Measurements from ENCODE around the gene SMIM33.

Gene SMIM33

DNA sequence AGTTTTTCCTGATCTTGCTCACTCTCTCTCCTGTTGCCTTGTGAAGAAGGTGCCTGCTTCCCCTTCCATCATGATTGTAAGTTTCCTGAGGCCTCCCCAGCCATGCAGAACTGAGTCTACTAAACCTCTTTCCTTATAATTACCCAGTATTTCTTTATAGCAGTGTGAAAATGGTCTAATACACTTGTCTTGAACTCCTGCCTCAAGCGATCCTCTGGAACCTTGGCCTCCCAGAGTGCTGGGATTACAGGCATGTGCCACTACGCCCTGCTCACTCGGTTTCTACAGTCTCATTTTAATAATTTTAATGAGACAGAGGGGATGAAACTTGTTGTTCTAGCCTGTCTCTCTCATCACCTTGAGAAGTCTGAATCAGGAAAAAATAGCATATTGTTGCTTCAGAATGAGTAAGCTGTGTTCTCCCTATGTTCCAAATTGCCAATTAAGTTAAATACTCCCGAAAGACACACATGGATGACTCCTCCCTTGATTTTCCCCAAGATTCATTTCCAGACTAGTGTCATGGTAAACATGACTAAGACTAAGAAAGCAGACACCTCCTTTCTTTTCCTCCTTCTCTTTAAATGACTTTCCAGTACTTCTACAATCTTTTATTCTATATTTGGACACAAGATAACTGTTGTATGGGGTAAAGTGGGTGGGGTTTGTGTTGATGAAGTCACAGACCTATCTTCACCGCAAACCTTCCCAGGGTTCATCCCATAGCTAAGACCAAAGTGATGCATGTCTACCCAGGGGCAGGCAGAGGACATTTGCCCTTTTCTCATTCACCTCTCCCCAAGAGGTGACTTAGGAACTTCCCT lies 23.6 kb upstream of the SMIM33 start:
- H3K4me3 Mint-ChIP-seq = no peak overlapping the region

DNA sequence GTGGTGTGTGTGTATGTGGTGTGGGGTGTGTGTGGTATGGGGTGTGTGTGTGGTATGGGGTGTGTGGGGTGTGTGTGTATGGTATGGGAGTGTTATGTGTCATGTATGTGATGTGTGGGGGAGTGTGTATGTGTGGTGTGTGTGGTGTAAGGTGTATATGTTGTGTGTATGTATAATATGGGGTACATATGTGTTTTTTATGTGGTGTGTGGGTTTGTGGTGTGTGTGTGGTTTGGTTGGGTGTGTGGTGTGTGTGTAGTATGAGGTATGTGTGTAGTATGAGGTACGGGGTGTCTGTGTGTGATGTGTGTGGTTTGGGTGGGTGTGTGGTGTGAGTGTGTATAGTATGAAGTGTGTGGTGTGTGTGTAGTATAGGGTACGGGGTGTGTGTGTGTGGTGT lies 19.6 kb upstream of the SMIM33 start:
- Mint-ChIP-seq H3K27me3 (no peaks in the 10 kb centered on the region), H3K9me3 (no peaks in the 10 kb centered on the region), H3K27ac (no peak overlapping the region), H3K4me3 (no peak overlapping the region), H3K4me1 (ENCODE audit: low read depth) (peaks cover 14% of the 10 kb centered on the region), H3K36me3 (ENCODE audit: low read depth) (no peaks in the 10 kb centered on the region)
- intact Hi-C loops (cut with micrococcal nuclease) = no loop called here

More for the DNA sequence above, 23.6 kb upstream of the SMIM33 start:
- H3K27ac Mint-ChIP-seq = no peak overlapping the region
- H3K36me3 Mint-ChIP-seq (ENCODE audit: low read depth) = no peaks in the 10 kb centered on the region
- H3K9me3 Mint-ChIP-seq = no peaks in the 10 kb centered on the region
- peaks cover 17% of the 10 kb centered on the region for H3K4me1 Mint-ChIP-seq (ENCODE audit: low read depth)
- H3K27me3 Mint-ChIP-seq = no peaks in the 10 kb centered on the region
- intact Hi-C loops (cut with micrococcal nuclease) = no loop called here

DNA sequence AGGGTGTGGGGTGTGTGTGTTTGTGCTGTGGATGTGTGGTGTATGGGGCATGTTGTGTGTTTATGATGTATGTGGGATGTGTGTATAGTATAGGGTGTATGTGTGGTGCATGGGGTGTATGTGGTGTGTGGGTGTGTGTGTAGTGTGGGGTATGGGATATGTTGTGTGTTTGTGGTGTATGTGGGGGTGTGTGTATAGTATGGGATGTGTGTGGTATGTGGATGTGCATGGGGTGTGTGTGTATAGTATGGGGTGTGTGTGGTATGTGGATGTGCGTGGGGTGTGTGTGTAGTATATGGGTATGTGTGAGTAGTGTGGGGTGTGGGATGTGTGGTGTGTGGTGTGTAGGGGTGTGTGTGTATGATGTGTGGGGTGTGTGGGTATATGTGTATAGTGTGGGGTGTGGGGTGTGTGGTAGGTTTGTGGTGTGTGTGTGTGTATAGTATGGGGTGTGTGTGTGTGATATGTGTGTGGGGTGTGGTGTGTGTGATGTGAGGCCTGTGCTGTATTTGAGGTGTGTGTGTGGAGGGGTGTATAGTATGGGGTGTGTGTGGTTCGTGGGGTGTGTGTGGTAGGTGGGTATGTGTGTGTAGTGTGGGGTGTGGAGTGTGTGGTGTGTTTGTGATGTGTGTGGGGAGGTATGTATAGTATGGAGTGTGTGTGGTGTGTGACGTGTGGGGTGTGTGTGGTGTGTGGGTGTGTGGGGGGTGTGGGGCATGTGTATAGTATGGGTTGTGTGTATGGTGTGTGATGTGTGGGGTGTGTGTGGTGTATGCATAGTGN lies 18.7 kb upstream of the SMIM33 start:
- Mint-ChIP-seq H3K9me3 (no peaks in the 10 kb centered on the region), H3K36me3 (ENCODE audit: low read depth) (no peaks in the 10 kb centered on the region), H3K4me1 (ENCODE audit: low read depth) (peaks cover 11% of the 10 kb centered on the region), H3K27ac (no peak overlapping the region), H3K4me3 (no peak overlapping the region), H3K27me3 (no peaks in the 10 kb centered on the region)
- intact Hi-C loops (cut with micrococcal nuclease) = no loop called here

DNA sequence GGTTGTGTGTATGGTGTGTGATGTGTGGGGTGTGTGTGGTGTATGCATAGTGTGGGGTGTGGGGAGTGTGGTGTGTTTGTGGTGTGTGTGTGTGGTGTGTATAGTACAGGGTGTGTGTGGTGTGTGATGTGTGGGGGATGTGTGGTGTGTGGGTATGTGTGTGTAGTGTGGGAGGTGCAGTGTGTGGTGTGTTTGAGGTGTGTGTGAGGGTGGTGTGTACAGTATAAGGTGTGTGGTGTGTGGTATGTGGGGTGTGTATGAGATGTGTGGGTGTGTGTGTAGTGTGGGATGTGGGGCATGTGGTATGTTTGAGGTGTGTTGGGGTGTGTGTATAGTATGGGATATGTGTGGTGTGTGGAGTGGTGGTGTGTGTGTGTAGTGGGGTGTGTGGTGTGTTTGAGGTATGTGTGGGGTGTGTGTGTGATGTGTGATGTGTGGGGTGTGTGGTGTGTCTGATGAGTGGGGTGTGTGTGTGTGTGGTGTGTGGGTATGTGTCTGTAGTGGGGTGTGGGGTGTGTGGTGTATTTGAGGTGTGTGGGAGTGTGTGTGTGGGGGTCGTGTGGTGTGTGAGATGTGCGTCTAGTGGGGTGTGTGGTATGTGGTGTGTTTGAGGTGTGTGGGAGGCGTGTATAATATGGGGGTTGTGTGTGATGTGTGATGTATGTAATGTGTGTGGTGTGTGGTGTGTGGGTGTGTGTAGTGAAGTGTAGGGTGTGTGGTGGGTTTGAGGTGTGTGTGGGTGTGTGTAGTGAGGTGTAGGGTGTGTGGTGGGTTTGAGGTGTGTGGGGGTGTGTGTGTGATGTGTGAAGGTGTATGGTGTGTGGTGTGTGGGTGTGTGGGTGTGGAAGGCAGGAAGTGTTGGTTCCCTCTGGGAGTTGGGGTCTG lies 16.9 kb upstream of the SMIM33 start:
- Mint-ChIP-seq H3K9me3 (no peaks in the 10 kb centered on the region), H3K27ac (no peak overlapping the region), H3K36me3 (ENCODE audit: low read depth) (no peaks in the 10 kb centered on the region), H3K4me3 (no peak overlapping the region), H3K27me3 (no peaks in the 10 kb centered on the region), H3K4me1 (ENCODE audit: low read depth) (peaks cover 8% of the 10 kb centered on the region)
- intact Hi-C loops (cut with micrococcal nuclease) = no loop called here

DNA sequence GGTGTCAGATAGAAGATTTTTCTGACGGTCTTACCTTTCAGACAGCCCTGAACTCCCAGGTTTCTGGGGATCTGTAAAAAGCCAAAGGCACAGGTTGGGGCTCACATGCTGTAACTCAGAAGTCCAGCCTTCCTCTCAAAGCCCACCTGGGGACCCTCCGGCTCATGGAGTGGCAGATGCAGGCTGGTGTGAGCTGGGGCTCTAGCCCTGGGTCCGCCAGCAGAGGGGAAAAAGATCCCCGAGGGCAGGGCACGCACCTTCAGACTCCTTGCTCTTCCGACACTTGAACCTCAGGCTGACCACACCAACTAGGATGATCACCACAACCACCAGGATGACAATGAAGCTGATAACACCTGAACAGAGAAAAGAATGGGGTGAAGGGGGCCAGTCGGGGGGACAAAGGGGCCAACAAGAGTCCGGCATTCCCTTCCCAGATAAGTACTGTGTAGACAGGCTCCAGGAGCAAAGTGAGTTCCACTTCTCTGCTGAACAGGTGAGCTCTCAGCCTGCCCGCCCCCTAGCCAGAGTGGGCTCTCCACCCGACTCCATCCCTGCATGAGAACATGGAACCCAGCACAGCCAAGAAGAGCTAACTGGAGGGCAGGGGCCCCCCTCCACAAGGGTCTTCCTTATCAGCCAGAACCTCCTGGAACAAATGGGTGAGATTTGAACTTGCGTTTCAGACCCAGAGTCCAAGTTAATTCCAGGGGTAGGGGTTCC lies 16.1 kb upstream of the SMIM33 start:
- H3K4me1 Mint-ChIP-seq (ENCODE audit: low read depth) = peaks cover 12% of the 10 kb centered on the region
- no peaks in the 10 kb centered on the region for H3K36me3 Mint-ChIP-seq (ENCODE audit: low read depth)
- intact Hi-C loops (cut with micrococcal nuclease) = no loop called here
- no peak overlapping the region for H3K4me3 Mint-ChIP-seq
- no peaks in the 10 kb centered on the region for H3K27me3 Mint-ChIP-seq
- H3K9me3 Mint-ChIP-seq = no peaks in the 10 kb centered on the region
- H3K27ac Mint-ChIP-seq = no peak overlapping the region

DNA sequence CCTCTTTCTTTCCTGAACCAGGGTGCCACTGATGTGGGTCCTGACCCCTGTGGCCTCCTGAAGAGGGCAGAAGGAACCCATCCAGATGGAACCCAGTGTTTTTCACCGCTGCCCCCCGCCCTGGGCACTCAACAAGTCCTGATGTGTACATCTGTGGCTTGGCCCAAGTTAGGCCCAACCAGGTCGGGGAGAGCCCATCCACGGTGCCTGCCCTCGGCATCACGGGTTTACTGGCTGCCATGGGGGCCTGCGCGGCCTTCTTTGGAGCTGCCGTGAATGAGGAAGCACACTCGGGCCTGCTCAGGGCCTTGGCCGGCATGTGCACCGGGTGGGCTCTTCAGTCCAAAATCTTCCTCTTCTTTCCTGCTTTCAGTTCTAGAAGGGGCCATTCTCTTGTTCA lies 14.0 kb upstream of the SMIM33 start:
- H3K4me1 Mint-ChIP-seq (ENCODE audit: low read depth) = peaks cover 16% of the 10 kb centered on the region
- no peak overlapping the region for H3K4me3 Mint-ChIP-seq
- intact Hi-C loops (cut with micrococcal nuclease) = no loop called here
- no peaks in the 10 kb centered on the region for H3K9me3 Mint-ChIP-seq
- H3K27ac Mint-ChIP-seq = no peak overlapping the region
- no peaks in the 10 kb centered on the region for H3K27me3 Mint-ChIP-seq
- H3K36me3 Mint-ChIP-seq (ENCODE audit: low read depth) = no peaks in the 10 kb centered on the region

DNA sequence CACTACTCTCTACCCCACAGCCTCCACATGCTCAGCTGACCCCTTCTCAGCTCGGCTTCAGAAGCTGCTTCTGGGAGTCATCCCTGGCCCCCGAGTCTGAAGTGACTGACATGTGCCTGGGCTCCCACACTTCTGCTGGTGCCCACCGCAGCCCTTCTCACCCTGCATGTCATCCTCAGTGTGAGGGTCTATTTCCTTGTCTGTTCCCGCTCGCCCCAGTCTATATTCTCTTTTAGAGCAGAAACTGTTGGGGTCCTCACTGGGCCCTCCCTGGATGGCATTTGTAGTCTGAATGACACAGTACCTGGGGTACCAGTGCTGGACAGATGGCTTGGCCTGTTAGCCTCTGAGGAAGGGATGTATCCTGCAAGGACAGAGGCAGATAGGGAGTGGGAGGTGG lies 13.6 kb upstream of the SMIM33 start:
- H3K36me3 Mint-ChIP-seq (ENCODE audit: low read depth) = no peaks in the 10 kb centered on the region
- no peaks in the 10 kb centered on the region for H3K9me3 Mint-ChIP-seq
- H3K4me3 Mint-ChIP-seq = no peak overlapping the region
- peaks cover 21% of the 10 kb centered on the region for H3K4me1 Mint-ChIP-seq (ENCODE audit: low read depth)
- H3K27me3 Mint-ChIP-seq = no peaks in the 10 kb centered on the region
- intact Hi-C loops (cut with micrococcal nuclease) = no loop called here
- no peak overlapping the region for H3K27ac Mint-ChIP-seq

DNA sequence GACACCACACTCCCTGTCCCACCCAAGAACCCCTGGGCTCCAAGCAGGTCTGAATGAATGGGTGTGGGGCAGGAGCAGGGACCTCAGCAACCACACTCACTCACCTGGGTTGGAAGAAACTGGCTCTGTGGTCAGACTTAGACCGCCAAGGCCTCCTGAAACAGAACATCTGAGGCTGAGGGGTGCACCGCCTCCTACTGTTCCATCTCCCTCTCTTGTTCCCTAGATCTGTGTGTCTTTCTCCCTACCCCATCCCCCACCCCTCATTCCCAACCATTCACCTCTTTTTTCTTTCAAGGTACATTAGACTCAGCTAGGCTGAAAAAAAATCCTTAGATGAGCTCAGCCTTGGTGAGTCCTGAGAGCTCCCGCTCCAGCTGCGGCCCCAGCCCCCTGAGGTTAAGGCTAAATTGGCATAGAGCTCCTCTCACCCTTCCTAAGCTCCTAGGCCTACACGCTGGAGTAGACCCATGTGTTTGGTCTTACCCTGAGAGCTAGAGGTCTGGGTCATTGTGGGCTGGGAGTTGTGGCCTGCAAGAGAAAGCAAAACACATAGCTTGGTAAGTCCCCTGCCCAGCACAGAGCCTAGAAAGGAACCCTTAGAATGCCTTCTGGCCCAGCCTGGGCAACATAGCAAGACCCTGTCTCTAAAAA lies 13.0 kb upstream of the SMIM33 start:
- intact Hi-C loops (cut with micrococcal nuclease) = no loop called here
- Mint-ChIP-seq H3K27me3 (no peaks in the 10 kb centered on the region), H3K4me1 (ENCODE audit: low read depth) (peaks cover 26% of the 10 kb centered on the region), H3K27ac (no peak overlapping the region), H3K9me3 (no peaks in the 10 kb centered on the region), H3K4me3 (no peak overlapping the region), H3K36me3 (ENCODE audit: low read depth) (no peaks in the 10 kb centered on the region)

DNA sequence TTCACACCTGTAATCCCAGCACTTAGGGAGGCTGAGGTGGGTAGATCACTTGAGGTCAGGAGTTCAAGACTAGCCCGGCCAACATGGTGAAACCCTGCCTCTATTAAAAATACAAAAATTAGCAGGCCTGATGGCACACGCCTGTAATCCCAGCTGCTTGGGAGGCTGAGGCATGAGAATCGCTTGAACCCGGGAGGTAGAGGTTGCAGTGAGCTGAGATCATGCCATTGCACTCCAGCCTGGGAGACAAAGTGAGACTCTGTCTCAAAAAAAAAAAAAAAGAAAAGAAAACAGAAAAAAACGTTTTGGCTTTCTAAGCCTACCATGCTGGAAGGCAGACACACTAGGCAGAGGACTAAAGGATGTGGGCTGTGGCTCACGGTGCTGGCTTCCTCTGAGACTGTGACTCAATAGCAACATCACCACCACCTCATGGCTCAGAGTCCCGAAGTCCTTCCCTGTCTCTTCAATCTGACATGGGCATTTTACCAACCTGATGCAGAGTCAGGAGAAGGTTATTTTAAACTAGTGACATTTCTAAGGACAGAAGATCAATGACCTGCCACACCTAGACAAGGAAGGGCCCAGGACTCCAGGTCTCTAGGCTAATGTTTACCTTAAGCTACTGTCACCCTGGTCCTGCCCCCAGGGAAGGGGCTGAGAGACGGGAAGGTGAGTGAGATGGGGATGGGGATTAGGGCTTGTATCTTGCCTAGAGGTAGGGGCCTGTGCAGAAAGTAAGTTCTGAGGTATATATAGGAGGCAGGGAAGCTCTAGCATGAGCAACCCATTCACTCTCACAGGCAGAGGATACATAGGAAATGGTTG lies 12.0 kb upstream of the SMIM33 start:
- Mint-ChIP-seq H3K36me3 (ENCODE audit: low read depth) (no peaks in the 10 kb centered on the region), H3K27me3 (no peaks in the 10 kb centered on the region), H3K9me3 (no peaks in the 10 kb centered on the region), H3K4me1 (ENCODE audit: low read depth) (peaks cover 26% of the 10 kb centered on the region), H3K4me3 (no peak overlapping the region), H3K27ac (no peak overlapping the region)
- intact Hi-C loops (cut with micrococcal nuclease) = no loop called here

DNA sequence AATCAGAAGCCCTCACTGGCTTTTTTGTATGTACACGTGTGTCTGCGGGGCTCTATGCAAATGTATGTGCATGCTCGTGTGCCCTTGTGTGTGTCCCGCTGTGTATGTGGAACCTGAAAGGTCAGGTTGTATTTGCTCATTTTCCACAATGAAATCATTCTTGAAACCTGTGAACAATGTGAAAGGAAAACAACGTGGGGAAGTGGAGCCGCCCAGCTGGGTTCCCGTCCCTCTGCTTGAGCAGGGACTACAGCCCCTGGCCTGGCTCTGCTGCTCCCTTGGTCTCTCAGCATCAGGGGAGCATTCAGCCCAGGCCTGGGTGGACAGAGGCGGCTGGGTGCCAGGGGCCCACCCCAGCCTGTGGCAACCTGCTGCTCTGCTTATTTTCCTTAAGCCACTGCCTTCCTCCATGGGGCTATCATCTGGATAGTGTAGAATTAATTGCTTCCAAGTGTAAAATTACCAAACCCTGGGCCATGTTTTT lies 11.3 kb upstream of the SMIM33 start:
- H3K4me1 Mint-ChIP-seq (ENCODE audit: low read depth) = peaks cover 23% of the 10 kb centered on the region
- no peaks in the 10 kb centered on the region for H3K27me3 Mint-ChIP-seq
- H3K27ac Mint-ChIP-seq = no peak overlapping the region
- H3K36me3 Mint-ChIP-seq (ENCODE audit: low read depth) = no peaks in the 10 kb centered on the region
- H3K4me3 Mint-ChIP-seq = no peak overlapping the region
- intact Hi-C loops (cut with micrococcal nuclease) = no loop called here
- H3K9me3 Mint-ChIP-seq = no peaks in the 10 kb centered on the region

DNA sequence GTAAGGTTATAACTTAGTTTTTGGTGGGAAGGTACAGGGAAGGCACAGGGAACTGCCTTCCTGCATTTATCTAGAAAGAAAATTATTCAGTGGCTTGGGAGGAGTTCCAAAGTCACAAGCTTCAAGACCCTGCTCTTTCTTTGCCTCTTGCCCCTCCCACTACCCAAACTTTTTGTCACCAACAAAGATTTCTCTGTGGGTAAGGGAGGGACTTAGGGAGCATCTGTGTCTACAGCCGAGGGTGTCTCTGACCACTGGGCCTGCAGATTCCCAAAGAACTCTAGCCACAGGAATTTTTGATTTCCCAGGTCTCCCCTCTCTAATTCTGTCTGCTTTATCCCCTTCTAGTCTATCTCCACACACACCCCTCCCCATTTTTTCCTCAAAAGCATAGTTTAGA lies 10.3 kb upstream of the SMIM33 start:
- Mint-ChIP-seq H3K4me3 (no peak overlapping the region), H3K27me3 (no peaks in the 10 kb centered on the region), H3K27ac (no peak overlapping the region), H3K4me1 (ENCODE audit: low read depth) (peaks cover 23% of the 10 kb centered on the region), H3K9me3 (no peaks in the 10 kb centered on the region), H3K36me3 (ENCODE audit: low read depth) (no peaks in the 10 kb centered on the region)
- intact Hi-C loops (cut with micrococcal nuclease) = no loop called here

DNA sequence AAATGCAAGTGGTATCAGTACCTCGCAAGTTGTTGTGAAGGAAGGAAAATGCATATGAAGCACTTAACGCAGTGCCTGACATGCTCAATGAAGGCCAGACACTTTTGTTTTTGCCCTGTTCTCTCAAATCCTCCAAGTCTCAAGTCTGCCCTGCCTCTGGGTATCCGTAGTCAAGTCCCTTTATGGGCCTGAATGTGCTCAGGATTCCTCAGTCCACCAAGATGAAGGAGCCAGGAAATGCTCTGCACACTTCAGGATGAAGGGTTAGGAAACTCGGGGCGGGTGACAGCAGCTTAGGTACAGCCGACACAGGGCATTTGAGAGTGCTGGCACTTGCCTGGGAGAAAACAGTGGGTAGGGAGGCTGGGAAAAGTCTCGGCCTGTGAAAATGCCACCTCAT lies 9.6 kb upstream of the SMIM33 start:
- H3K4me3 Mint-ChIP-seq = no peak overlapping the region
- no peaks in the 10 kb centered on the region for H3K27me3 Mint-ChIP-seq
- intact Hi-C loops (cut with micrococcal nuclease) = no loop called here
- no peaks in the 10 kb centered on the region for H3K9me3 Mint-ChIP-seq
- no peak overlapping the region for H3K27ac Mint-ChIP-seq
- H3K4me1 Mint-ChIP-seq (ENCODE audit: low read depth) = peaks cover 23% of the 10 kb centered on the region
- H3K36me3 Mint-ChIP-seq (ENCODE audit: low read depth) = no peaks in the 10 kb centered on the region

Measured in dendritic cell treated with granulocyte-macrophage colony-stimulating factor and Interleukin-4, amounts not matched to agents 40 ng/mL and 50 ng/mL, for 4 days (primary cell).